Measurements from ENCODE around the gene CDH23.

DNA sequence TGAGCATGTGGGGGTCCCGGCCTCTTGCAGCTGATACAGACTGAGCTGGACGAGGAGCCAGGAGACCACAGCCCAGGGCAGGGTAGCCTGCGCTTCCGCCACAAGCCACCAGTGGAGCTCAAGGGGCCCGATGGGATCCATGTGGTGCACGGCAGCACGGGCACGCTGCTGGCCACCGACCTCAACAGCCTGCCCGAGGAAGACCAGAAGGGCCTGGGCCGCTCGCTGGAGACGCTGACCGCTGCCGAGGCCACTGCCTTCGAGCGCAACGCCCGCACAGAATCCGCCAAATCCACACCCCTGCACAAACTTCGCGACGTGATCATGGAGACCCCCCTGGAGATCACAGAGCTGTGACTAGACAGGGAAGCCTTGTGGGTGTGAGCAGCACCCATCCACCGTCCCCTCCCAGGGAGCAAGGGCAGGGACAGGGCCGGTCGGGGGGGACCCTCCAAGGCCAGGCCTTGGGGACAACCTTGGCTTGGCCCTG lies 418.2 kb downstream of the CDH23 start:
- no peak for TF ChIP-seq POLR2A (IDR thresholded peaks at IDR 0.05)
- TF ChIP-seq POLR2AphosphoS5 (IDR thresholded peaks at IDR 0.05) = no peak
